ENCODE results near the gene NCKAP5.

DNA sequence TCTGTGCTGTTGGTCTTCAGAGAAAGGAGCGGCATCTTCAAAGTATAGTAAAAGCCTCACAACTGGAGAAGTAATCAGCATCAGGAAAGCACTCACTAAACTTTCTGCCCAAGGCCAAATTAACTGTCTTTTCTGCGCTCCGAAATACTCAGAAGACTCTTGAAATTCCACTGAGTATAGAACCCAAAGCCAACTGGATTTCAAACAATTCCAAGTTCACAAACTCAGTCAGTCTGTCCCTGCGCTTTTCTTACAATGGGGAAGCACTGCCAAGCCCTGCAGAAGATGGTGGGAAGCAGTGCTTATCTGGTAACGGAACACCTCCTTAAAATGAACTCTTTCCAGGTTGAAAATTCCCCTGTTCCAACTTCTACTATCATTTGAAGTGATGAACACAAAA lies 193.5 kb downstream of the NCKAP5 start:
- TF ChIP-seq REST (IDR thresholded peaks at IDR 0.05; ENCODE audit: insufficient replicate concordance, low read depth) (no peak), POLR2AphosphoS5 (IDR thresholded peaks at IDR 0.05; ENCODE audit: low read depth) (no peak)
- TF ChIP-seq, protein P1, sequence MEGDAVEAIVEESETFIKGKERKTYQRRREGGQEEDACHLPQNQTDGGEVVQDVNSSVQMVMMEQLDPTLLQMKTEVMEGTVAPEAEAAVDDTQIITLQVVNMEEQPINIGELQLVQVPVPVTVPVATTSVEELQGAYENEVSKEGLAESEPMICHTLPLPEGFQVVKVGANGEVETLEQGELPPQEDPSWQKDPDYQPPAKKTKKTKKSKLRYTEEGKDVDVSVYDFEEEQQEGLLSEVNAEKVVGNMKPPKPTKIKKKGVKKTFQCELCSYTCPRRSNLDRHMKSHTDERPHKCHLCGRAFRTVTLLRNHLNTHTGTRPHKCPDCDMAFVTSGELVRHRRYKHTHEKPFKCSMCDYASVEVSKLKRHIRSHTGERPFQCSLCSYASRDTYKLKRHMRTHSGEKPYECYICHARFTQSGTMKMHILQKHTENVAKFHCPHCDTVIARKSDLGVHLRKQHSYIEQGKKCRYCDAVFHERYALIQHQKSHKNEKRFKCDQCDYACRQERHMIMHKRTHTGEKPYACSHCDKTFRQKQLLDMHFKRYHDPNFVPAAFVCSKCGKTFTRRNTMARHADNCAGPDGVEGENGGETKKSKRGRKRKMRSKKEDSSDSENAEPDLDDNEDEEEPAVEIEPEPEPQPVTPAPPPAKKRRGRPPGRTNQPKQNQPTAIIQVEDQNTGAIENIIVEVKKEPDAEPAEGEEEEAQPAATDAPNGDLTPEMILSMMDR (IDR thresholded peaks at IDR 0.05; ENCODE audit: insufficient read depth, low read length), result no peak

Data from HL-60 (cell line).